CD4-positive, alpha-beta memory T cell (primary cell): ENCODE results near the gene LIG3. TPM values are rescaled to one million over a fixed set of nuclear protein-coding genes. Genes with fewer than 3 reads are reported as not detected.

Source experiments
- CTCF ChIA-PET: fragments of 350-600 bp; sonication (Branson Sonifier 250); formaldehyde crosslinking; loops from one replicate; lab custom pipeline; 2021; ENCODE audit warnings: inconsistent platforms; ENCODE audit not compliant: partially characterized antibody; lab: Charles Lee
- POLR2A ChIA-PET: fragments of 350-600 bp; sonication (Branson Sonifier 250); formaldehyde crosslinking; loops from one replicate; lab custom pipeline; 2021; ENCODE audit not compliant: partially characterized antibody; lab: Charles Lee
- DNase-seq, 5 donors: peaks; one replicate each; pipeline versions ENCODE4 v3.0.0 to v3.0.0-alpha.2; 2020 to 2022; ENCODE audit warnings: mixed read lengths in 1 of 5
- H3K27ac ChIP-seq: one replicate; pipeline ENCODE4 v1.7.0; 2013; ENCODE audit warnings: low read depth, low read length
- H3K27me3 ChIP-seq: 2 replicates; pipeline ENCODE4 v1.7.0; 2013; ENCODE audit warnings: mild to moderate bottlenecking, low read length, moderate library complexity; ENCODE audit not compliant: insufficient read depth
- H3K36me3 ChIP-seq: 2 replicates; pipeline ENCODE4 v1.7.0; 2013; ENCODE audit warnings: mild to moderate bottlenecking, low read length, moderate library complexity; ENCODE audit not compliant: insufficient read depth
- H3K4me1 ChIP-seq: 2 replicates; pipeline ENCODE4 v1.7.0; 2013; ENCODE audit warnings: mild to moderate bottlenecking, low read length, moderate library complexity; ENCODE audit not compliant: insufficient read depth
- H3K4me3 ChIP-seq, 2 donors: one replicate each; pipeline ENCODE4 v1.7.0; 2013; ENCODE audit warnings: low read length in 2 of 2, mild to moderate bottlenecking in 1 of 2
- H3K9me3 ChIP-seq, 2 donors: one replicate each; pipeline ENCODE4 v1.7.0; 2013; ENCODE audit warnings: low read length in 2 of 2, control low read depth in 1 of 2; ENCODE audit not compliant: control insufficient read depth in 1 of 2
- H3K27ac Mint-ChIP-seq, 7 donors: one replicate each; pipeline ENCODE4 v1.8.0; 2020 to 2021; ENCODE audit warnings: mixed read lengths in 7 of 7, mild to moderate bottlenecking in 6 of 7, inconsistent platforms in 3 of 7, moderate library complexity in 3 of 7
- H3K27me3 Mint-ChIP-seq, 2 donors: one replicate each; pipeline ENCODE4 v1.8.0; 2020 to 2021; ENCODE audit warnings: mixed read lengths in 2 of 2
- H3K36me3 Mint-ChIP-seq, 2 donors: one replicate each; pipeline ENCODE4 v1.8.0; 2020 to 2021; ENCODE audit warnings: mixed read lengths in 2 of 2, inconsistent platforms in 1 of 2, mild to moderate bottlenecking in 1 of 2
- H3K4me1 Mint-ChIP-seq, 4 donors: one replicate each; pipeline ENCODE4 v1.8.0; 2020 to 2021; ENCODE audit warnings: mixed read lengths in 4 of 4, mild to moderate bottlenecking in 1 of 4
- H3K4me3 Mint-ChIP-seq, 8 donors: one replicate each; pipeline ENCODE4 v1.8.0; 2020 to 2021; ENCODE audit warnings: mixed read lengths in 8 of 8, mild to moderate bottlenecking in 7 of 8, moderate library complexity in 6 of 8, inconsistent platforms in 3 of 8
- H3K9me3 Mint-ChIP-seq, 8 donors: one replicate each; pipeline ENCODE4 v1.8.0; 2020 to 2021; ENCODE audit warnings: mixed read lengths in 8 of 8, mild to moderate bottlenecking in 5 of 8, inconsistent platforms in 3 of 8, moderate library complexity in 1 of 8
- intact Hi-C: fragments of 100-400 bp; cut with micrococcal nuclease; formaldehyde crosslinking; loops from one replicate; pipeline ENCODE4 v1.15.1; 2023
- polyA plus RNA-seq, 2 donors: library from polyadenylated mRNA; unstranded; fragments of 300-500 nt; fragmentation: Illumina TruSeq; gene quantifications; one replicate each; pipeline ENCODE4 v1.2.3, GENCODE V29; 2021
- total RNA-seq, 2 experiments: library from RNA; stranded (reverse); gene quantifications; one replicate each; pipeline ENCODE4 v1.2.3, GENCODE V29; 2021

LIG3 gene
- total and polyA plus RNA-seq, 4 experiments from 2014 or later: 7.7 to 50.8 (median 29.1) TPM

GRCh38 chr17:35052241-35052610 lies 71.9 kb downstream of the LIG3 start:
- Mint-ChIP-seq H3K27ac (peak overlapping the region; percentile 80 to 99 (median 95)), H3K9me3 (no peaks in the 10 kb centered on the region), H3K4me1 (peaks cover 62 to 83% (median 67%) of the 10 kb centered on the region in 4 donors), H3K27me3 (no peaks in the 10 kb centered on the region), H3K36me3 (peaks cover 9 to 13% of the 10 kb centered on the region in 2 donors), H3K4me3 (peak overlapping the region; percentile 4 to 86 (median 79))
- ChIA-PET POLR2A (interaction anchor here (0.9 to 12.1 kb wide), 7 partner anchors 10 to 53 kb away, joined by 3 to 179 read pairs (median 4); partner anchors contain the start of gene RFFL), CTCF (interaction anchor here (3.3 to 4.5 kb wide), 2 partner anchors 12 to 53 kb away, joined by 18 to 46 read pairs; partner anchors contain the start of gene RFFL)
- no peak for DNase-seq
- intact Hi-C loops: no loop called here
- Histone ChIP-seq H3K4me1 (peaks cover 94% of the 10 kb centered on the region), H3K27ac (peak overlapping the region; percentile 60), H3K9me3 (no peaks in the 10 kb centered on the region), H3K27me3 (no peaks in the 10 kb centered on the region), H3K4me3 (peak overlapping the region in 1 of 2 donors; percentile 25), H3K36me3 (no peaks in the 10 kb centered on the region)

DNA sequence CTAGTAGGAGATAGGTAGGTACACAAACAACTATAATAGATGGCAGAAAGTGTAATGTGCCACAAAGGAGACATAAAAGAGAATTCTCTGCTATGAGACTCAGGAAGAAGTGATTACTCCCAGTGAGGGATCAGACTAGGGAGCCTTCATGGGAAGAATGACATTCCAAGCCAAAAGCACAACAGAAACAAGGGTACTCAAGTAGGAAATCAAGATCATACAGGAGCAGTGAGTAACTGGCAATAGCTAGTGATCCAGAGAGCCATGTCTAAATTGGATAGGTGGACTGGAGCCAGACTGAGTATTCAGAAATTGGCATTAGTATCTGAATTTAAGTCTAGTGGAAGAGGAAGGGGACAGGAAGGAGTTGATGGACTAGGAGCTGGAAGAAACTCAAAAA lies 72.5 kb downstream of the LIG3 start:
- peaks cover 13 to 14% of the 10 kb centered on the region in 2 donors for H3K36me3 Mint-ChIP-seq

GRCh38 chr17:35053204-35053603 lies 72.9 kb downstream of the LIG3 start:
- no peaks in the 10 kb centered on the region for H3K27me3 Mint-ChIP-seq

More for the DNA sequence above, 72.5 kb downstream of the LIG3 start:
- H3K4me3 ChIP-seq: no peak overlapping the region
- H3K4me1 ChIP-seq: peaks cover 94% of the 10 kb centered on the region
- H3K27me3 Mint-ChIP-seq: no peaks in the 10 kb centered on the region
- no peaks in the 10 kb centered on the region for H3K27me3 ChIP-seq
- ChIA-PET CTCF (interaction anchor here (1.0 to 4.5 kb wide), 7 partner anchors 11 to 67 kb away, joined by 3 to 46 read pairs (median 4); partner anchors contain the start of genes RAD51D and RFFL), POLR2A (interaction anchor here (0.8 to 12.1 kb wide), 11 partner anchors 10 to 92 kb away, joined by 3 to 179 read pairs (median 4); partner anchors contain the start of genes CCT6B, RFFL and ZNF830)
- H3K27ac Mint-ChIP-seq: peak overlapping the region; percentile 80 to 99 (median 95)
- intact Hi-C loops: no loop called here
- H3K9me3 ChIP-seq: no peaks in the 10 kb centered on the region
- peak overlapping the region in 7 of 8 donors; percentile 49 to 86 (median 79) for H3K4me3 Mint-ChIP-seq
- H3K36me3 ChIP-seq: no peaks in the 10 kb centered on the region
- H3K27ac ChIP-seq: peak overlapping the region; percentile 60
- no peak for DNase-seq
- H3K9me3 Mint-ChIP-seq: no peaks in the 10 kb centered on the region
- peaks cover 67 to 88% (median 71%) of the 10 kb centered on the region in 4 donors for H3K4me1 Mint-ChIP-seq

GRCh38 chr17:35056013-35056412 lies 75.7 kb downstream of the LIG3 start:
- peaks cover 67 to 85% (median 73%) of the 10 kb centered on the region in 4 donors for H3K4me1 Mint-ChIP-seq
- H3K36me3 ChIP-seq: no peaks in the 10 kb centered on the region
- H3K27ac Mint-ChIP-seq: peak overlapping the region; percentile 43 to 95 (median 74)
- CTCF ChIA-PET: interaction anchor here (4.5 kb wide), 1 partner anchor 57 kb away, joined by 18 read pairs; no protein-coding TSS in a partner anchor
- intact Hi-C loops: no loop called here
- no peaks in the 10 kb centered on the region for H3K27me3 Mint-ChIP-seq
- no peak overlapping the region for H3K4me3 ChIP-seq
- POLR2A ChIA-PET: interaction anchor here (2.9 to 5.3 kb wide), 2 partner anchors 10 to 34 kb away, joined by 14 to 54 read pairs; no protein-coding TSS in a partner anchor
- H3K4me1 ChIP-seq: peaks cover 81% of the 10 kb centered on the region
- peaks cover 31 to 32% of the 10 kb centered on the region in 2 donors for H3K36me3 Mint-ChIP-seq
- H3K27me3 ChIP-seq: no peaks in the 10 kb centered on the region
- no peak for DNase-seq
- H3K4me3 Mint-ChIP-seq: peak overlapping the region in 3 of 8 donors; percentile 59 to 78 (median 69)
- no peak overlapping the region for H3K27ac ChIP-seq
- no peaks in the 10 kb centered on the region for H3K9me3 ChIP-seq
- H3K9me3 Mint-ChIP-seq: no peaks in the 10 kb centered on the region

More at GRCh38 chr17:35053204-35053603, 72.9 kb downstream of the LIG3 start:
- DNase-seq: no peak
- Mint-ChIP-seq H3K4me1 (peaks cover 69 to 92% (median 75%) of the 10 kb centered on the region in 4 donors), H3K27ac (peak overlapping the region; percentile 80 to 99 (median 95)), H3K36me3 (peaks cover 13 to 18% of the 10 kb centered on the region in 2 donors), H3K4me3 (peak overlapping the region in 6 of 8 donors; percentile 78 to 86 (median 80)), H3K9me3 (no peaks in the 10 kb centered on the region)
- ChIA-PET CTCF (interaction anchor here (0.8 to 4.5 kb wide), 10 partner anchors 11 to 67 kb away, joined by 3 to 46 read pairs (median 4); partner anchors contain the start of genes RAD51D and RFFL), POLR2A (interaction anchor here (0.8 to 12.1 kb wide), 14 partner anchors 7 to 92 kb away, joined by 3 to 179 read pairs (median 4); partner anchors contain the start of genes CCT6B, RAD51D, RFFL and ZNF830)
- intact Hi-C loops: no loop called here
- no peaks in the 10 kb centered on the region for H3K27me3 ChIP-seq
- H3K27ac ChIP-seq: peak overlapping the region; percentile 60
- no peak overlapping the region for H3K4me3 ChIP-seq
- peaks cover 95% of the 10 kb centered on the region for H3K4me1 ChIP-seq
- H3K9me3 ChIP-seq: no peaks in the 10 kb centered on the region
- H3K36me3 ChIP-seq: no peaks in the 10 kb centered on the region

DNA sequence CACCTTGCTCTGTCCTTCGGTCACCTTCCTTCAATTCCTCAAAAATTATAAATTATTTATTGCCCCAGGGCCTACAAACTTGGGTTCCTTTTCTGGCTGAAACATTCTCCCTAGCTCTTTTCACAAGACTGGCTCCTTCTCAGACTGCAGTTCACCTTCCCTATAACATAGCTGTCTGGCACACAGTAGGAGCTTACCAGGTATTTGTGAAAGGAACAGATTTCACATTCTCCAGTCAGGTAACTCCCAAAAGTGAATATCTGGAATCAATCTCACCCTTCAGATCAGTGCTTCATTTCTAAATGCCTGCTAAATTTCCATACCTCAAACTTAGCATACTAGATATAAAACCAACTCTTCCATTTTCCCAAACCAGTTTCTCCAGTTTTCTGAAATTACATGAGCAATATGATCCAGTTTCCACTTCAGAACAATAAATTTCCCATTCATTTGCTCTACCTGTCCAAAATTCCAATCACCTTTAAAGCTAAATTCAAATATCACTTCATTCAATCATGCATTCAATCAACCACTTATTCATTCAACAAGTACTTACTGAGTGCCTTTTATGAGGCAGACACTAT lies 77.1 kb downstream of the LIG3 start:
- H3K27me3 ChIP-seq: no peaks in the 10 kb centered on the region
- no peak overlapping the region for H3K4me3 ChIP-seq
- H3K27ac Mint-ChIP-seq: peak overlapping the region; percentile 4 to 91 (median 43)
- no peak for DNase-seq
- H3K4me3 Mint-ChIP-seq: peak overlapping the region in 3 of 8 donors; percentile 8 to 32 (median 26)
- no peaks in the 10 kb centered on the region for H3K9me3 ChIP-seq
- H3K4me1 Mint-ChIP-seq: peaks cover 58 to 85% (median 66%) of the 10 kb centered on the region in 4 donors
- H3K9me3 Mint-ChIP-seq: no peaks in the 10 kb centered on the region
- H3K27ac ChIP-seq: no peak overlapping the region
- ChIA-PET POLR2A (interaction anchor here (1.2 to 4.7 kb wide), 2 partner anchors 24 to 35 kb away, joined by 3 to 17 read pairs; no protein-coding TSS in a partner anchor), CTCF (interaction anchor here (0.6 to 2.6 kb wide), 4 partner anchors 10 to 35 kb away, joined by 3 to 6 read pairs (median 4); no protein-coding TSS in a partner anchor)
- no peaks in the 10 kb centered on the region for H3K36me3 ChIP-seq
- H3K4me1 ChIP-seq: peaks cover 76% of the 10 kb centered on the region
- intact Hi-C loops: no loop called here
- H3K36me3 Mint-ChIP-seq: peaks cover 34% of the 10 kb centered on the region in 2 donors
- H3K27me3 Mint-ChIP-seq: no peaks in the 10 kb centered on the region

Other genes starting within 250 kb of the LIG3 start
- 1 to 10 TPM; 2.0 to 2.1 TPM for gene CCT6B, start 19.1 kb upstream of the LIG3 start, total RNA-seq
- gene CCT6B, start 19.1 kb upstream of the LIG3 start, polyA plus RNA-seq: 1 to 10 TPM in 1 of 2 donors, under 1 TPM in 1; 0.61 to 1.6 TPM
- gene ZNF830, start 19.0 kb upstream of the LIG3 start, total RNA-seq: 10 to 100 TPM; 41.0 to 44.0 TPM
- 10 to 100 TPM; 16.7 to 24.3 TPM for gene ZNF830, start 19.0 kb upstream of the LIG3 start, polyA plus RNA-seq
- gene RFFL, start 83.2 kb downstream of the LIG3 start, total RNA-seq: 10 to 100 TPM; 72.1 to 82.3 TPM
- gene RFFL, start 83.2 kb downstream of the LIG3 start, polyA plus RNA-seq: 10 to 100 TPM; 48.3 to 51.0 TPM
- 10 to 100 TPM; 21.5 to 29.2 TPM for gene RAD51D, start 139.3 kb downstream of the LIG3 start, total RNA-seq
- gene RAD51D, start 139.3 kb downstream of the LIG3 start, polyA plus RNA-seq: 10 to 100 TPM in 1 of 2 donors, 1 to 10 TPM in 1; 6.1 to 12.0 TPM
- gene FNDC8, start 141.1 kb downstream of the LIG3 start, total RNA-seq: not detected
- not detected for gene FNDC8, start 141.1 kb downstream of the LIG3 start, polyA plus RNA-seq
- 10 to 100 TPM; 20.1 to 20.5 TPM for gene NLE1, start 161.8 kb downstream of the LIG3 start, total RNA-seq
- gene NLE1, start 161.8 kb downstream of the LIG3 start, polyA plus RNA-seq: 1 to 10 TPM; 4.4 to 4.8 TPM
- under 1 TPM; 0.69 to 0.73 TPM for gene UNC45B, start 167.3 kb downstream of the LIG3 start, total RNA-seq
- under 1 TPM; 0.13 to 0.58 TPM for gene UNC45B, start 167.3 kb downstream of the LIG3 start, polyA plus RNA-seq
- not detected for gene SLC35G3, start 213.9 kb downstream of the LIG3 start, total RNA-seq
- gene SLC35G3, start 213.9 kb downstream of the LIG3 start, polyA plus RNA-seq: under 1 TPM in 1 of 2 donors, not detected in 1; 0.09 TPM